Right lobe of liver (tissue), 6 donors: Measurements from ENCODE around the gene FAM177B. TPM values are rescaled to one million over a fixed set of nuclear protein-coding genes. Genes with fewer than 3 reads are reported as not detected.
A peak's percentile ranks its signal among the peaks of the same experiment; 100 is the strongest.

ENCODE experiments used
- ATAC-seq, 4 donors: fragments of 200-7000 bp; cut with Tn5 transposase; one replicate each; pipeline ENCODE4 v1.9.1; 2020; ENCODE audit warnings: mild to moderate bottlenecking in 4 of 4, moderate library complexity in 4 of 4
- DNase-seq, 3 donors: peaks; one replicate each; pipeline ENCODE4 v3.0.0-alpha.2; 2020
- H3K27ac ChIP-seq, 3 donors: fragments of 200-600 bp; one replicate each; pipeline ENCODE4 v1.8.0; 2022
- H3K27me3 ChIP-seq, 2 donors: fragments of 200-600 bp; one replicate each; pipeline ENCODE4 v1.8.0; 2022
- H3K36me3 ChIP-seq, 4 donors: fragments of 200-600 bp; sonication (generic) in 1 of 4; one replicate each; pipeline versions ENCODE4 v1.5.1 to v1.8.0; 2017 to 2022; ENCODE audit warnings: control low read depth in 1 of 4
- H3K4me1 ChIP-seq, 4 donors: fragments of 200-600 bp; sonication (generic) in 1 of 4; one replicate each; pipeline versions ENCODE4 v1.5.1 to v1.8.0; 2017 to 2022; ENCODE audit warnings: control low read depth in 1 of 4
- H3K4me3 ChIP-seq, 3 donors: fragments of 200-600 bp; one replicate each; pipeline ENCODE4 v1.8.0; 2022
- H3K9me3 ChIP-seq, 4 donors: fragments of 200-600 bp; sonication (generic) in 1 of 4; one replicate each; pipeline versions ENCODE4 v1.5.1 to v1.8.0; 2017 to 2022; ENCODE audit warnings: control low read depth in 1 of 4
- CTCF ChIP-seq, 4 donors: fragments of 200-600 bp in 3 of 4; fragments of 450-650 bp in 1 of 4; IDR thresholded peaks; one replicate each; pipeline versions ENCODE4 v1.5.1 to v1.8.0; 2016 to 2022; ENCODE audit warnings: antibody characterized with exemption in 4 of 4, mild to moderate bottlenecking in 2 of 4
- POLR2A ChIP-seq: fragments of 450-650 bp; IDR thresholded peaks from one replicate; pipeline ENCODE4 v1.6.1; 2017; ENCODE audit warnings: antibody characterized with exemption, mild to moderate bottlenecking
- WGBS: methylation state at CpG from one replicate; pipeline ENCODE4 v1.1.6; 2018; ENCODE audit warnings: low coverage, low lambda C conversion rate; ENCODE audit not compliant: insufficient coverage; ENCODE audit errors: missing lambda C conversion rate; 5-methylcytosine and 5-hydroxymethylcytosine counted together
- intact Hi-C, 2 donors: fragments of 100-400 bp; cut with DNase I; formaldehyde crosslinking; loops; one replicate each; pipeline versions ENCODE4 v1.11.2 to v1.14.1; 2022
- total RNA-seq, 6 experiments: library from RNA; depleted of rRNA in 2 of 6; stranded (reverse); fragments of >200 nt in 2 of 6; fragmentation: NEBNext Ultra II Directional in 3 of 6; extraction: Animal tissue kit (Norgen Biotek cat#: 25700) in 3 of 6; gene quantifications; one replicate each; pipeline versions ENCODE4 v1.1.0 to v1.2.4, GENCODE V29; 2016 to 2023
- donor health status: DM: no; HTN: yes; CAD: no.
- donor health status: DM: no; HTN: no; CAD: no.
- donor health status: DM: no; HTN: no; CAD: no.
- donor health status: DM: no; HTN: yes; CAD: no.
- donor health status: DM: no; HTN: yes; CAD: no.

The FAM177B gene
- total RNA-seq, 6 experiments from 2014 or later: 0.47 TPM; not detected in 5

GRCh38 chr1:222750651-222751050 is 13.6 kb downstream of the FAM177B start:
- DNase-seq: no peak
- TF ChIP-seq POLR2A (no peak), CTCF (IDR thresholded peaks at IDR 0.05) (no peak)
- H3K27ac ChIP-seq: no peak overlapping the region
- no peaks in the 10 kb centered on the region for H3K27me3 ChIP-seq
- no peaks in the 10 kb centered on the region for H3K9me3 ChIP-seq
- H3K36me3 ChIP-seq: no peaks in the 10 kb centered on the region
- H3K4me1 ChIP-seq: no peaks in the 10 kb centered on the region
- H3K4me3 ChIP-seq: no peak overlapping the region
- intact Hi-C loops: no loop called here
- 72% methylated on average over 1 of the region's 1 CpG for WGBS
- no peak for ATAC-seq

DNA sequence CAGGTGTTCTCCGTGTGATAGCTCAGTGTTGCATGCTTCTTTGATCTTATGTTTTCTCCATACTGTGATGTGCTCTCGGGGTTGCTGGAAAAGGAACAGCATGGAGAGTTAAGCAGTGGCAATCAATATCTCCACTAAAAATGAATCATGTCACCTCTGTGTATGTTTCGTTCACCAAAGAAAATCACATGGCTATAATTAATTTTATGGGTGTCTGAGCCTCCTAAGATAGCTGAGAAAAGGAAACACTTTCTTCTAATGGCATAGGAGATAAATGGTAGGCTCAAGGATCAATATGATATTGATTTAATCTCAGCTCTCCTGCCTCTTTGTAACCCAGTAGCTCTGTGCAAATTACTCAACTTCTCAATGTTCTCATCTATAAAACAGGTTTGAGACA is 14.3 kb downstream of the FAM177B start:
- no peaks in the 10 kb centered on the region for H3K9me3 ChIP-seq
- intact Hi-C loops: no loop called here
- no peak overlapping the region for H3K4me3 ChIP-seq
- no peaks in the 10 kb centered on the region for H3K4me1 ChIP-seq
- TF ChIP-seq CTCF (IDR thresholded peaks at IDR 0.05) (no peak), POLR2A (no peak)
- H3K36me3 ChIP-seq: no peaks in the 10 kb centered on the region
- 70% methylated on average over 3 of the region's 3 CpGs for WGBS
- H3K27ac ChIP-seq: no peak overlapping the region
- DNase-seq: no peak
- no peak for ATAC-seq
- H3K27me3 ChIP-seq: no peaks in the 10 kb centered on the region

- no peak for TF ChIP-seq CTCF (IDR thresholded peaks at IDR 0.05)
- TF ChIP-seq POLR2A: no peak
- peak in 1 of 3 donors; percentile 53 for DNase-seq
- intact Hi-C loops: no loop called here
- no peaks in the 10 kb centered on the region for H3K4me1 ChIP-seq
- no peaks in the 10 kb centered on the region for H3K9me3 ChIP-seq
- no peaks in the 10 kb centered on the region for H3K27me3 ChIP-seq
- H3K36me3 ChIP-seq: no peaks in the 10 kb centered on the region
- no peak overlapping the region for H3K4me3 ChIP-seq
- no peak overlapping the region for H3K27ac ChIP-seq
- WGBS: 76% methylated on average over 7 of the region's 10 CpGs
- peak in 3 of 4 donors; percentile 28 to 50 (median 28) for ATAC-seq
Measured at GRCh38 chr1:222754366-222755139, 17.6 kb downstream of the FAM177B start.

DNA sequence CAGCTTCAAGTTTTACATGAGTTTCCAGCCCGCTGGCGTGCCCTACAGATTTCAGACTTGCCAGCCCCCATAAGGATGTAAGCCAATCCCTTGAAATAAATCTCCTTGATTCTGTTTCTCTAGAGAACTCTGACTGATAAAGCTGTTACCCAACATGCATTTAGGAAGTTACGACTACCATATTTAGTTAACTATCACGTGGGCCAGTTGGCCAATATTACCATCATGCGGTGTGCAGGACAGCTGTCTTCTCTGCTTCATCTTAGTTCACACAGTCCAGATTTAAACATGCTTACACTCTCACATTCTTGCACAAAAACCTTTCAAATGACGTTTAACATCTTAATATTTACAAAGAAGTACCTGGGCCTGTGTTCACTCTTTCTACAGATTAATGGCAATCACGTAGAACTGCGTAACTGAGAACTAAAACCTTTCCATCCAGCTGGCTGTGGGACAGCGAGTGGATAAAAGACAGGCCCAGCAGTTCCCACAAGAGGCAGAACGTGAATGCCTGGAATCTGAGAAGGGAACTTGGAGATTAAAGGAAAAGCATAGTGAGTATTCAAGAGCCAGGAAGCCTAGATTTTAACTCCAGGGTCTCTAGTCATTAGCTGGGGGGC is 20.8 kb downstream of the FAM177B start:
- Histone ChIP-seq H3K27ac (no peak overlapping the region), H3K36me3 (no peaks in the 10 kb centered on the region), H3K4me3 (no peak overlapping the region), H3K27me3 (no peaks in the 10 kb centered on the region), H3K9me3 (no peaks in the 10 kb centered on the region), H3K4me1 (no peaks in the 10 kb centered on the region)
- intact Hi-C loops: no loop called here
- TF ChIP-seq CTCF (IDR thresholded peaks at IDR 0.05): no peak
- no peak for TF ChIP-seq POLR2A
- DNase-seq (no peak), ATAC-seq (no peak)
- WGBS: 76% methylated on average over 10 of the region's 10 CpGs
